NCI-H460 (cell line): ENCODE measurements around the gene APBA2. TPM values are rescaled to one million over a fixed set of nuclear protein-coding genes. Genes with fewer than 3 reads are reported as not detected.
"Not testable (repeated sequence)": the region's sequence is repeated elsewhere in the genome, so short reads cannot be mapped to it uniquely, and the experiment has no call there.

ENCODE experiments used
- DNase-seq: peaks from one replicate; pipeline ENCODE4 v3.0.0-alpha.2; 2016; ENCODE audit warnings: low read depth; ENCODE audit errors: extremely low read depth
- total RNA-seq: library from RNA; depleted of rRNA; stranded (reverse); fragments of >200 nt; shearing (Covaris generic); gene quantifications from 2 replicates; pipeline ENCODE4 v1.2.3, GENCODE V29; 2014; rRNA removed

APBA2 gene
- total RNA-seq, 1 experiment from 2014 or later = 20.5 TPM

GRCh38 chr15:29139540-29140459 lies 254.0 kb downstream of the APBA2 start:
- DNase-seq = peak; percentile 36

GRCh38 chr15:29140475-29141307 lies 254.9 kb downstream of the APBA2 start:
- no peak for DNase-seq

- no peak for DNase-seq
Measured at GRCh38 chr15:29141308-29142128, 255.7 kb downstream of the APBA2 start.

- DNase-seq = no peak
Measured at GRCh38 chr15:29142129-29142747, 256.5 kb downstream of the APBA2 start.

- DNase-seq = no peak
Measured at GRCh38 chr15:29143293-29143692, 257.5 kb downstream of the APBA2 start.

GRCh38 chr15:29143909-29144635 lies 258.3 kb downstream of the APBA2 start:
- no peak for DNase-seq

GRCh38 chr15:29149738-29150075 lies 263.9 kb downstream of the APBA2 start:
- DNase-seq = no peak

- DNase-seq = no peak
Measured at GRCh38 chr15:29150515-29151483, 265.0 kb downstream of the APBA2 start.

- no peak for DNase-seq
Measured at GRCh38 chr15:29151484-29151857, 265.7 kb downstream of the APBA2 start.

GRCh38 chr15:29156521-29156920 lies 270.7 kb downstream of the APBA2 start:
- DNase-seq = no peak

GRCh38 chr15:29159771-29160455 lies 274.1 kb downstream of the APBA2 start:
- DNase-seq = no peak

GRCh38 chr15:29162411-29162810 lies 276.6 kb downstream of the APBA2 start:
- no peak for DNase-seq

- not testable (repeated sequence) for DNase-seq
Measured at GRCh38 chr15:29167122-29167521, 281.3 kb downstream of the APBA2 start.

Other genes with a start within 250 kb of the APBA2 start
- gene GOLGA8M, start 173.6 kb upstream of the APBA2 start, total RNA-seq = not detected in 2 replicates
- not detected in 2 replicates for gene GOLGA6L7, start 37.3 kb upstream of the APBA2 start, total RNA-seq